Smooth muscle cell (in vitro differentiated cells): ENCODE results near the gene MAPK14. TPM values are rescaled to one million over a fixed set of nuclear protein-coding genes. Genes with fewer than 3 reads are reported as not detected.

Experiments
- DNase-seq: peaks from one replicate; lab custom pipeline; 2025; ENCODE audit not compliant: unreplicated experiment; lab: John Stamatoyannopoulos, UW
- H2AFZ ChIP-seq: fragments of 200-600 bp; sonication (generic); 2 replicates; pipeline ENCODE4 v1.6.0; 2016; ENCODE audit warnings: antibody characterized with exemption, low read depth, mild to moderate bottlenecking
- H3F3A ChIP-seq: fragments of 200-600 bp; sonication (generic); 2 replicates; pipeline ENCODE4 v1.6.0; 2017; ENCODE audit warnings: antibody characterized with exemption, low read depth
- H3K27ac ChIP-seq: fragments of 200-600 bp; sonication (generic); 2 replicates; pipeline ENCODE4 v1.5.1; 2016; ENCODE audit warnings: low read depth, mild to moderate bottlenecking
- H3K27me3 ChIP-seq: fragments of 200-600 bp; sonication (generic); 2 replicates; pipeline ENCODE4 v1.6.1; 2016; ENCODE audit warnings: low read depth, mild to moderate bottlenecking
- H3K36me3 ChIP-seq: fragments of 200-600 bp; sonication (generic); 2 replicates; pipeline ENCODE4 v1.5.1; 2016; ENCODE audit warnings: low read depth
- H3K4me1 ChIP-seq: fragments of 200-600 bp; sonication (generic); 2 replicates; pipeline ENCODE4 v1.5.1; 2016; ENCODE audit warnings: low read depth
- H3K4me2 ChIP-seq: fragments of 200-600 bp; sonication (generic); 2 replicates; pipeline ENCODE4 v1.6.0; 2016; ENCODE audit warnings: mild to moderate bottlenecking
- H3K4me3 ChIP-seq: fragments of 200-600 bp; sonication (generic); 2 replicates; pipeline ENCODE4 v1.5.1; 2016; ENCODE audit warnings: mild to moderate bottlenecking
- H3K79me2 ChIP-seq: fragments of 200-600 bp; sonication (generic); 2 replicates; pipeline ENCODE4 v1.6.0; 2016; ENCODE audit warnings: low read depth, mild to moderate bottlenecking
- H3K9ac ChIP-seq: fragments of 200-600 bp; sonication (generic); 2 replicates; pipeline ENCODE4 v1.6.0; 2016; ENCODE audit warnings: low read depth
- H3K9me3 ChIP-seq: fragments of 200-600 bp; sonication (generic); replicated peaks from 2 replicates; pipeline ENCODE4 v1.5.1; 2016; ENCODE audit warnings: low read depth
- H4K20me1 ChIP-seq: fragments of 200-600 bp; sonication (generic); 2 replicates; pipeline ENCODE4 v1.6.0; 2016; ENCODE audit warnings: low read depth
- CTCF ChIP-seq: fragments of 200-600 bp; sonication (generic); IDR thresholded peaks from 2 replicates; pipeline ENCODE4 v1.5.1; 2017; ENCODE audit warnings: borderline replicate concordance, mild to moderate bottlenecking, antibody characterized with exemption; ENCODE audit not compliant: insufficient read depth, poor library complexity, severe bottlenecking
- WGBS: methylation state at CpG from one replicate; pipeline ENCODE4 v1.1.7; 2016; ENCODE audit warnings: low lambda C conversion rate; 5-methylcytosine and 5-hydroxymethylcytosine counted together
- polyA plus RNA-seq: library from polyadenylated mRNA; unstranded; fragments of >200 nt; fragmentation: Nextera tagmentation; extraction: Ambion mirVana; gene quantifications from 2 replicates; pipeline ENCODE4 v1.2.1, GENCODE V29; 2016
- total RNA-seq: library from RNA; depleted of rRNA; stranded (reverse); fragments of >200 nt; gene quantifications from 2 replicates; pipeline ENCODE4 v1.2.3, GENCODE V29; 2014

Gene MAPK14
- total and polyA plus RNA-seq, 2 experiments from 2014 or later, result 28.0 to 62.8 TPM

DNA sequence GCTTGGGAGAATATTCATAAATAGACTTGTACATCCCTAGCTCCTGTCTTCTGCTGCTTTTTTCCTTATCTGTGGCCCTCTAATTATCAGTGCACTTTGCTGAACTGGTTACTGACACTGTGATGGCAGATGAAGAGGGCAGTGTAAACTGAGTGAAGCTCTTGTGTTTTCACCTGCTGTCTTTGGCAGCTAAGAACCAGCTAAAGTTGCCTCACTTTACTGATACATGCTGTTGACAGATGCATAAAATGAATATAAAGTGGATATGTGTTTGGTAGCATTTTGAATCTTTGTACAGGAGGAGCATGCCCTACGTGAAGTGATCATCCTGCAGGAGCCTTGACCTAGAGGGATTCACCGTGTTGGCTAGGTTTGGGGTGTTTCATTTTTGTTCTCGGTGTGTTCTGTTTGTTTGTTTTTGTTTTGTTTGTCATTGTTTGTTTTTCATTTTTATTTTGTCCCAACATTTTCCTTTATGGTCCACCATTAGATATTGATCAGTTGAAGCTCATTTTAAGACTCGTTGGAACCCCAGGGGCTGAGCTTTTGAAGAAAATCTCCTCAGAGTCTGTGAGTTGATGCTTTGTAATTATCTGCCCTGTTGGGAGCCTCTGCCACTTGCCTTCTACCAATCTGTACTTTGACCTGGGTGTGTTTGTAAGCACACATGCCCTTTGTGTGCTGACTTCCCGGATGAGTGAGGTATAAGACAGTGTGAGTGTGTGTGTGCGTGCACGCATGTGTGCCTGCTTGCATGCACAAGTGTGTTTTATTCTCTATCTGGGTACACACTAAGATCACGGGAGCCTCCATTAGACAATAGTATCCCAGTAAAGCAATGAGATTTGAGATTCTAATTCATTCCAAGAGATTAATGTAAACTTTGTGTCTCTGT, 68.1 kb downstream of the MAPK14 start:
- Histone ChIP-seq H4K20me1 (peaks cover 12% of the 10 kb centered on the region), H3K9me3 (no peaks in the 10 kb centered on the region), H3K27ac (no peak overlapping the region), H3F3A (peaks cover 9% of the 10 kb centered on the region), H3K36me3 (no peaks in the 10 kb centered on the region), H2AFZ (no peak overlapping the region), H3K79me2 (no peaks in the 10 kb centered on the region), H3K4me3 (no peak overlapping the region), H3K27me3 (no peaks in the 10 kb centered on the region), H3K4me1 (peaks cover 14% of the 10 kb centered on the region), H3K9ac (no peak overlapping the region), H3K4me2 (no peak overlapping the region)
- no peak for DNase-seq
- WGBS, result 94% methylated on average over 8 of the region's 8 CpGs
- TF ChIP-seq CTCF, result no peak

- H3K27me3 ChIP-seq, result no peaks in the 10 kb centered on the region
- no peaks in the 10 kb centered on the region for H3K36me3 ChIP-seq
- no peak overlapping the region for H2AFZ ChIP-seq
- H3K27ac ChIP-seq, result peak overlapping the region; percentile 28
- H3F3A ChIP-seq, result peaks cover 9% of the 10 kb centered on the region
- H3K4me3 ChIP-seq, result no peak overlapping the region
- H3K9ac ChIP-seq, result no peak overlapping the region
- no peak for TF ChIP-seq CTCF
- DNase-seq, result no peak
- H3K4me2 ChIP-seq, result peak overlapping the region; percentile 59
- H3K79me2 ChIP-seq, result no peaks in the 10 kb centered on the region
- peaks cover 14% of the 10 kb centered on the region for H3K4me1 ChIP-seq
- no peaks in the 10 kb centered on the region for H3K9me3 ChIP-seq
- 67% methylated on average over 3 of the region's 3 CpGs for WGBS
- peaks cover 12% of the 10 kb centered on the region for H4K20me1 ChIP-seq
Observed at GRCh38 chr6:36098253-36098919, 70.8 kb downstream of the MAPK14 start.

- Histone ChIP-seq H4K20me1 (peaks cover 12% of the 10 kb centered on the region), H3K9ac (no peak overlapping the region), H3K4me2 (peak overlapping the region; percentile 59), H3K27ac (peak overlapping the region; percentile 28), H2AFZ (no peak overlapping the region), H3K36me3 (no peaks in the 10 kb centered on the region), H3K27me3 (no peaks in the 10 kb centered on the region), H3K9me3 (no peaks in the 10 kb centered on the region), H3K4me1 (peaks cover 14% of the 10 kb centered on the region), H3K4me3 (no peak overlapping the region), H3K79me2 (no peaks in the 10 kb centered on the region), H3F3A (peaks cover 9% of the 10 kb centered on the region)
- no peak for DNase-seq
- WGBS, result 18% methylated on average over 5 of the region's 5 CpGs
- no peak for TF ChIP-seq CTCF
Observed at GRCh38 chr6:36098920-36099647, 71.5 kb downstream of the MAPK14 start.
